A549 treated with CORT108297 at 1 μM for 4 hours (cell line): ENCODE data around the gene SLC39A11. TPM values are rescaled to one million over a fixed set of nuclear protein-coding genes. Genes with fewer than 3 reads are reported as not detected.

Experiments used
- total RNA-seq: library from RNA; stranded (reverse); fragments of 200-300 nt; extraction: Qiagen RNA extraction; gene quantifications from 5 replicates; pipeline ENCODE4 v1.2.3, GENCODE V29; 2022

Gene SLC39A11, protein sequence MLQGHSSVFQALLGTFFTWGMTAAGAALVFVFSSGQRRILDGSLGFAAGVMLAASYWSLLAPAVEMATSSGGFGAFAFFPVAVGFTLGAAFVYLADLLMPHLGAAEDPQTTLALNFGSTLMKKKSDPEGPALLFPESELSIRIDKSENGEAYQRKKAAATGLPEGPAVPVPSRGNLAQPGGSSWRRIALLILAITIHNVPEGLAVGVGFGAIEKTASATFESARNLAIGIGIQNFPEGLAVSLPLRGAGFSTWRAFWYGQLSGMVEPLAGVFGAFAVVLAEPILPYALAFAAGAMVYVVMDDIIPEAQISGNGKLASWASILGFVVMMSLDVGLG
- 15.2 to 16.3 TPM (median 15.6 TPM) in 5 replicates for total RNA-seq

DNA sequence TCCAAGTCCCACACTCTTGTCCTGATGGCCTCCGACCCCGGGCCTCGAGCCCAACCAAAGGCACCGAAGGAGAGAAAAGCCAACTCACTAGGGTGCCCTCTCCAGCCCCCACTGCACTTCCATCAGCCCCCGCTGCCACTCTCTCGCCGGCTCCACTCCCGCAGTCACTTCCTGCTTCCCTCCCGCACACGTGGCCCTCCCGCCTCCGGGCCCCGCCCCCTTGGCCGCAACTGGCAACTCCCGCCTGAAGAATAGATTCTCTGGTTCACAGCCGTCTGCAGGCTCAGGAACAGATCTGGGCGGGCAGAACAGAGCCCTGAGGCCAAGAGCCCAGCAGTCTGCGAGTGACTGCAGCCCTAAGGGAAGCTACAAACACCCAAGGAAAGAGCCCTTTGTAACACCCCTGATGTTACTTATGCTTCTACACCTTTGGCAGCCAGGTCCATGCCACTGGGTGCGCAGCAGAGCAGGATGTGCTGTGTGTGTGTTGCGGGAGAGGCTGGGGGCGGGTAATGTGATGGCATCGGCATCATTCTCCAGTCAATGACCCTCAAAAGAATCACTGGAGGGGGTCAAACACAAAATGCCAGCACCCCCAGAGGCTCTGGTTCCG is at the start of gene SLC39A11:
Gene SLC39A11, minus strand, starts transcription at position 166 of the 613 bp plus-strand sequence. CDS start 3,924 bp downstream, outside the sequence.

Other genes with a start within 250 kb of the SLC39A11 start
- gene SSTR2, start 72.3 kb upstream of the SLC39A11 start, total RNA-seq = 0.08 to 0.14 TPM (median 0.09 TPM) in 5 replicates
- 17.7 to 21.8 TPM (median 18.8 TPM) in 5 replicates for gene COG1, start 100.4 kb upstream of the SLC39A11 start, total RNA-seq
- gene CPSF4L, start 169.2 kb upstream of the SLC39A11 start, total RNA-seq = 0.13 TPM in 1 of 5 replicates, not detected in the others
- 59.6 to 77.9 TPM (median 74.8 TPM) in 5 replicates for gene CDC42EP4, start 219.3 kb upstream of the SLC39A11 start, total RNA-seq